ENCODE results near the gene ZBED1.
"Not testable (repeated sequence)": the region's sequence is repeated elsewhere in the genome, so short reads cannot be mapped to it uniquely, and the experiment has no call there.

ZBED1 gene

GRCh38 chrX:2462074-2462473 is 38.7 kb downstream of the ZBED1 start:
- no peak overlapping the region for H3K4me3 ChIP-seq (ENCODE audit: low read depth, low read length)
- DNase-seq (ENCODE audit: low read depth) = no peak
- TF ChIP-seq CTCF (conservative IDR thresholded peaks at IDR 0.05; ENCODE audit: low read depth, low read length) = no peak

- DNase-seq (ENCODE audit: low read depth) = no peak
- H3K4me3 ChIP-seq (ENCODE audit: low read depth, low read length) = no peak overlapping the region
Observed at GRCh38 chrX:2461711-2462016, 39.1 kb downstream of the ZBED1 start.

GRCh38 chrX:2460821-2461710 is 39.7 kb downstream of the ZBED1 start:
- not testable (repeated sequence) for DNase-seq (ENCODE audit: low read depth); H3K4me3 ChIP-seq (ENCODE audit: low read depth, low read length)

More at GRCh38 chrX:2461711-2462016, 39.1 kb downstream of the ZBED1 start:
- TF ChIP-seq CTCF (conservative IDR thresholded peaks at IDR 0.05; ENCODE audit: low read depth, low read length) = no peak

GRCh38 chrX:2460048-2460447 is 40.7 kb downstream of the ZBED1 start:
- H3K4me3 ChIP-seq (ENCODE audit: low read depth, low read length) = not testable (repeated sequence)

GRCh38 chrX:2458309-2458708 is 42.5 kb downstream of the ZBED1 start:
- TF ChIP-seq CTCF (conservative IDR thresholded peaks at IDR 0.05; ENCODE audit: low read depth, low read length) = no peak
- no peak for DNase-seq (ENCODE audit: low read depth)
- H3K4me3 ChIP-seq (ENCODE audit: low read depth, low read length) = no peak overlapping the region

More at GRCh38 chrX:2460048-2460447, 40.7 kb downstream of the ZBED1 start:
- not testable (repeated sequence) for DNase-seq (ENCODE audit: low read depth)

GRCh38 chrX:2457289-2458133 is 43.3 kb downstream of the ZBED1 start:
- TF ChIP-seq CTCF (conservative IDR thresholded peaks at IDR 0.05; ENCODE audit: low read depth, low read length) = no peak
- no peak overlapping the region for H3K4me3 ChIP-seq (ENCODE audit: low read depth, low read length)
- DNase-seq (ENCODE audit: low read depth) = no peak

- DNase-seq (ENCODE audit: low read depth); H3K4me3 ChIP-seq (ENCODE audit: low read depth, low read length): not testable (repeated sequence)
Observed at GRCh38 chrX:2456091-2456490, 44.7 kb downstream of the ZBED1 start.

GRCh38 chrX:2454620-2455019 is 46.2 kb downstream of the ZBED1 start:
- DNase-seq (ENCODE audit: low read depth); H3K4me3 ChIP-seq (ENCODE audit: low read depth, low read length): not testable (repeated sequence)

- no peak for DNase-seq (ENCODE audit: low read depth)
- no peak for TF ChIP-seq CTCF (conservative IDR thresholded peaks at IDR 0.05; ENCODE audit: low read depth, low read length)
- H3K4me3 ChIP-seq (ENCODE audit: low read depth, low read length) = no peak overlapping the region
Observed at GRCh38 chrX:2452799-2453198, 48.0 kb downstream of the ZBED1 start.

Measured in choroid plexus epithelial cell (primary cell).